ENCODE data around the gene MCL1. TPM values are rescaled to one million over a fixed set of nuclear protein-coding genes. Genes with fewer than 3 reads are reported as not detected.

Gene MCL1
- polyA plus RNA-seq, 6 donors from 2014 or later = 44.8 to 110 (median 95.1) TPM

DNA sequence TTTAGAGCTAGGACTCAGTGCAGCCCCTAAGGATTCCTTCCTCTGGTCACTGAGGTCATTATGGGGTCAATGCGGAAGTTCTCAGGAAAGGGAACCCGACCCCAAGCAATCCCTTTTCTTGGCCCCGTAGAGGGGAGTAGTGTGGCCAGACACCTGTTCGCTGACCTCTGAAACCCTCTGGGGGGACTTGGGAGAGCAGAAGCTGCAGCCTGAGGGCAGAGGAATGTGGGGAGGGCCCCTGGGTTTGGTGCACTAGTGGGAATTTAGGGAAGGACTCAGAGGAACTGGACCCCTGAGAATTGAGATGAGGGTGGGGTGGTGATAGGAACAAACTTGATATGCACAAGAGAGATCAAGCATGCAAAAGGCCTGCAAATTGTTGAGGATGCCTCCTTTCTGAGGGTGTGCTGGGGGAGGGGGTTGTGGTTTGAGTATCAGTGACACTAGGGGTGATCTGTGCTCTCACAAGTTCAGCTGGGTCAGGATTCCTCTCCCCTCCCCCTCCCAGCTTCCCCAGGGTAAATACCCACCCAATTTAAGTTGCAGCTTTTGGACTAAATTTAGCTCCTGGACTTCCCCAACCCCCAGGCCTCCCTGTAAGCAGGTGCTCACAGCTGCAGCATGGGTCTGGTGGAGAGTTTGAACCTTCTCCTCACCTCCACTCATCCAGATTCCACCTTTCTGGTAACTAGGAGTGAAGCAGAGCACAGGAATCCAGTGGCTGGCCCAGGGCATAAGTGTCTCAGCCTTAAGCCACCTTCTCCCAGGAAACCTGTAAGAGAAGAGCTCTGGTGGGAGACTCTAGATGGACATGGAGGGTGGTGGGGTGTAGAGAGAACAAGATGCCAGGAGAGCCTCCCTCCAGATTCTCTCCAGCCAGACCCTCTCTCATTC lies 16.7 kb downstream of the MCL1 start:
- peak; percentile 95 for DNase-seq
- no peaks in the 10 kb centered on the region for H3K27me3 Mint-ChIP-seq
- H3K36me3 Mint-ChIP-seq = no peaks in the 10 kb centered on the region
- peak; percentile 61 to 62 for ATAC-seq (ENCODE audit: low read depth in 2 of 2)
- H3K9me3 Mint-ChIP-seq = no peaks in the 10 kb centered on the region
- peak overlapping the region; percentile 99 to 100 (median 100) for H3K27ac Mint-ChIP-seq
- H3K4me1 Mint-ChIP-seq = peaks cover 48 to 73% (median 69%) of the 10 kb centered on the region in 3 donors
- H3K4me3 Mint-ChIP-seq = peak overlapping the region; percentile 87 to 100 (median 95)

DNA sequence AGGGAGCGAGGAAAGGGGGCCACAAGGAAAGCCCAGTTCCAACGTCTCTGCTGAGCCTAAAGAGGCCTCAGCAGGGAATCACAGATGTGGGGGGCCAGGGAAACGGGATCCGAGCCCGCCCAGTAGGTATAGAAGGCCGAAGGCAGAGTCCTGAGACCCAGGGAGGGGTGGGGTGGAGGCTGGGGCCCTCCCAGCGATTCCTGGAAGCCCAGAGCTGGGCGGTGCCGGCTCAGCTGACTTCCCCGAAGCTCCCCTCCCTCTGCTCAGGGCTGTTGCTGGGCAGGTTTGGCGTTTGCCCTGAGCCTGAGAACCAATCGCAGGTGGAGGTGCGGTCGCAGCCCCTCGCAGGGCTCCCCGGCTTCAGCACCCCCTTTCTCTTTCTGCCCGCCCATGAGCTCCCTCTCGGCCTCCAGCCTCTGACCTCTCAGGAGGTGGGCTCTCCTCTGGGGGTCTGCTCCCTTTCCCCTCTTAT lies 17.4 kb downstream of the MCL1 start:
- Mint-ChIP-seq H3K27me3 (no peaks in the 10 kb centered on the region), H3K4me3 (peak overlapping the region; percentile 87 to 100 (median 95)), H3K36me3 (no peaks in the 10 kb centered on the region), H3K4me1 (peaks cover 41 to 66% (median 62%) of the 10 kb centered on the region in 3 donors), H3K9me3 (no peaks in the 10 kb centered on the region), H3K27ac (peak overlapping the region; percentile 99 to 100 (median 100))
- DNase-seq (peak; percentile 85), ATAC-seq (ENCODE audit: low read depth in 2 of 2) (peak; percentile 57 to 58)

DNA sequence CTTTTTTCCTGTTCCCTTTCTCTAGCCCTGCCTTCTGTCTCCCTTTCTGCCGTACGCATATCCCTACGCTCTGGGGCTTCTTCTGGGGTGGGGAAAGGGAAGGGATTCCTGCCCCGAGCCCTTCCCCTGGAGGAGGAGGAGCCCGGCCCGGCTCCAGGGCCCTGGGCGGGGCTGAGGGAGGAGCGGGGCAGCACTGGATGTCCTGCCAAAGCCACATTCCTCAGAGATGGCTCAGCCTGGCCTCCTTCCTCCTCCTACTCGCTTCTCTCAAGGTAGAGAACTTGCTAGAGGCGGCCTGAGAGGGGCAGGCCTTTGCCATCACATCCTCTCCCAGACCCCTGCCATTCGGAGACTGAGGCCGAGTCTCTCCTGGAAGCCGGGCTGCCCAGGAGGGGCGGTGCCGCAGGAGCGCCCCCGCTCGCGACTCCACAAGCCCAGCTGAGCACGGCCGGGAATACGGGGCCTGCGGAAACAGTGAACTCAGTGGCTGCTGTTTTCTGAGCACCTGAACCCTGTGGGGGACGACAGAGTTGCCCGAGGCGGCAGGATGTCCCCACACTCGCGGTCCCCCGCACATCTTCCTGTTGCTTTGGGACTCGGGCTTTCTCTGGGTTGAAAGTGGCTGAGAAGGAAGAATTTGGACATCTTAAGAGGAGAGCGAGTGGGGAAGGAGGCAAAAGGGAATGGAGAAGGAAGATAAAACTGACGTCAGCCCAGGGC lies 18.0 kb downstream of the MCL1 start:
- ATAC-seq (ENCODE audit: low read depth in 2 of 2) = peak; percentile 26 to 27
- Mint-ChIP-seq H3K36me3 (no peaks in the 10 kb centered on the region), H3K4me3 (peak overlapping the region; percentile 87 to 100 (median 95))

DNA sequence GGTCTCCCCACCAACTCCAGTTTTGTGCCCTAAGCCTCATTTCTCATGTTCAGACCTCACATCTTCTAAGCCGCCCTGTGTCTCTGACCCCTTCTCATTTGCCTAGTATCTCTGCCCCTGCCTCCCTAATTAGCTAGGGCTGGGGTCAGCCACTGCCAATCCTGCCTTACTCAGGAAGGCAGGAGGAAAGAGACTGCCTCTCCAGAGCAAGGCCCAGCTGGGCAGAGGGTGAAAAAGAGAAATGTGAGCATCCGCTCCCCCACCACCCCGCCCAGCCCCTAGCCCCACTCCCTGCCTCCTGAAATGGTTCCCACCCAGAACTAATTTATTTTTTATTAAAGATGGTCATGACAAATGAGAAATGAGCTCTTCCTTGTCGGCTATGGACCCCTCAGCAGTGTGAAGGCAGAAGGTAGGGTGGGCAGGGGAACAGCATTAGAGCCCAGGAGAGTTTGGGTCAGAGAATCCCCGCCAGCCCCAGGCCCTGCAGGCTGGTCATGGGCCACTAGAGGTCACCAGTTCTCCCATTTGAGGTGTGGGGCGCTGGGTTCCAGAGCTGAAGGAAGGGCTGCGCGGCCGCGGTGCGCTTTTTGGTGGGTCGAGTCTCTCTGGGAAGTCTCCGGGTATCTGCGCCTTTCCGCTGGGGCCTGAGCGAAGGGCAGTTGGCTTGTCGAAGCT lies 18.7 kb downstream of the MCL1 start:
- Mint-ChIP-seq H3K9me3 (no peaks in the 10 kb centered on the region), H3K27ac (peak overlapping the region; percentile 98 to 100 (median 100)), H3K4me1 (peaks cover 41 to 53% (median 50%) of the 10 kb centered on the region in 3 donors), H3K36me3 (no peaks in the 10 kb centered on the region), H3K27me3 (no peaks in the 10 kb centered on the region), H3K4me3 (peak overlapping the region; percentile 87 to 100 (median 95))
- DNase-seq (peak; percentile 82), ATAC-seq (ENCODE audit: low read depth in 2 of 2) (peak; percentile 24 to 29)

More for the DNA sequence above, 18.0 kb downstream of the MCL1 start:
- Mint-ChIP-seq H3K27me3 (no peaks in the 10 kb centered on the region), H3K4me1 (peaks cover 41 to 60% (median 57%) of the 10 kb centered on the region in 3 donors), H3K9me3 (no peaks in the 10 kb centered on the region), H3K27ac (peak overlapping the region; percentile 98 to 100 (median 100))
- peak; percentile 75 for DNase-seq

GRCh38 chr1:150560011-150560438 lies 19.4 kb downstream of the MCL1 start:
- peak overlapping the region; percentile 35 to 100 (median 94) for H3K4me3 Mint-ChIP-seq
- DNase-seq = peak; percentile 76
- peaks cover 44 to 48% (median 47%) of the 10 kb centered on the region in 3 donors for H3K4me1 Mint-ChIP-seq
- ATAC-seq (ENCODE audit: low read depth in 2 of 2) = no peak
- no peaks in the 10 kb centered on the region for H3K27me3 Mint-ChIP-seq
- no peaks in the 10 kb centered on the region for H3K9me3 Mint-ChIP-seq
- peak overlapping the region in 3 of 6 donors; percentile 38 to 99 (median 92) for H3K27ac Mint-ChIP-seq
- H3K36me3 Mint-ChIP-seq = no peaks in the 10 kb centered on the region

DNA sequence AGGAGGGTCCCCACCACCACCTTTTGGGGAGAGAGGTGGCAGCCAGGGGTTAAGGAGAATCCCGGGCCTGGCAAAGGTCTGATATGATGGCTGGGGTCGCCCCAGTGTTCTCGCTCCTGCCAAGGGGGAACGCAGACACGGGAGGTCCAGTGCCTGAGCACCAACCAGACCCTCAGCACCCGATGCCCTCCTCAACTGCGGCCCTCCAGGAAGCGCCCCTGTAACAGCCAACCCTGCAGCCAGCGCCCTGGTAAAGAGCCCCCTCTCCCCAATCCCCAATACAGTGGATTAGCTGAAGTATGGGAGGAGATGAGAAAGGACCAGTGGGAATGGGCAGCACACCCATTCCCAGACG lies 19.8 kb downstream of the MCL1 start:
- H3K9me3 Mint-ChIP-seq = no peaks in the 10 kb centered on the region
- H3K27ac Mint-ChIP-seq = peak overlapping the region in 2 of 6 donors; percentile 92 to 99
- no peaks in the 10 kb centered on the region for H3K27me3 Mint-ChIP-seq
- peak overlapping the region in 2 of 8 donors; percentile 87 to 94 for H3K4me3 Mint-ChIP-seq
- no peak for ATAC-seq (ENCODE audit: low read depth in 2 of 2)
- H3K36me3 Mint-ChIP-seq = no peaks in the 10 kb centered on the region
- no peak for DNase-seq
- H3K4me1 Mint-ChIP-seq = peaks cover 40 to 44% (median 43%) of the 10 kb centered on the region in 3 donors

GRCh38 chr1:150558761-150559655 lies 20.4 kb downstream of the MCL1 start:
- no peak overlapping the region for H3K4me3 Mint-ChIP-seq
- H3K9me3 Mint-ChIP-seq = no peaks in the 10 kb centered on the region
- DNase-seq (no peak), ATAC-seq (ENCODE audit: low read depth in 2 of 2) (no peak)
- no peaks in the 10 kb centered on the region for H3K36me3 Mint-ChIP-seq
- H3K4me1 Mint-ChIP-seq = peaks cover 37 to 41% (median 37%) of the 10 kb centered on the region in 3 donors
- H3K27ac Mint-ChIP-seq = peak overlapping the region in 1 of 6 donors; percentile 60
- H3K27me3 Mint-ChIP-seq = no peaks in the 10 kb centered on the region

DNA sequence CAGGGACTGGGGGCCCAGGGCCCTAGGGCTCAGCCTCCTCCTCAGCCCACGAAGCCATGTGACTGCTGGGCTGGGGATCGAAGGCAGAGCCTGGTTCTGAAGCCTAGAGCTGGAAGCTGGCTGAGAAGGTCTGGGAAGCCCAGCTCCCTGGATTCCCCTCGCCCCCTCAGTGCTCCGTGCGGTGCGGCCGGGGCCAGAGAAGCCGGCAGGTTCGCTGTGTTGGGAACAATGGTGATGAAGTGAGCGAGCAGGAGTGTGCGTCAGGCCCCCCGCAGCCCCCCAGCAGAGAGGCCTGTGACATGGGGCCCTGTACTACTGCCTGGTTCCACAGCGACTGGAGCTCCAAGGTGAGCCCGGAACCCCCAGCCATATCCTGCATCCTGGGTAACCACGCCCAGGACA lies 21.1 kb downstream of the MCL1 start:
- ATAC-seq (ENCODE audit: low read depth in 2 of 2) = no peak
- Mint-ChIP-seq H3K9me3 (no peaks in the 10 kb centered on the region), H3K27me3 (no peaks in the 10 kb centered on the region), H3K36me3 (no peaks in the 10 kb centered on the region), H3K27ac (no peak overlapping the region), H3K4me3 (peak overlapping the region in 1 of 8 donors; percentile 27), H3K4me1 (peaks cover 30 to 34% (median 30%) of the 10 kb centered on the region in 3 donors)
- DNase-seq = no peak

GRCh38 chr1:150557813-150558212 lies 21.6 kb downstream of the MCL1 start:
- DNase-seq (no peak), ATAC-seq (ENCODE audit: low read depth in 2 of 2) (no peak)
- H3K9me3 Mint-ChIP-seq = no peaks in the 10 kb centered on the region
- peaks cover 25 to 32% (median 28%) of the 10 kb centered on the region in 3 donors for H3K4me1 Mint-ChIP-seq
- H3K4me3 Mint-ChIP-seq = no peak overlapping the region
- H3K27me3 Mint-ChIP-seq = no peaks in the 10 kb centered on the region
- peak overlapping the region in 1 of 6 donors; percentile 90 for H3K27ac Mint-ChIP-seq
- H3K36me3 Mint-ChIP-seq = no peaks in the 10 kb centered on the region

- Mint-ChIP-seq H3K36me3 (no peaks in the 10 kb centered on the region), H3K27ac (no peak overlapping the region), H3K27me3 (no peaks in the 10 kb centered on the region), H3K4me1 (peaks cover 24 to 32% (median 30%) of the 10 kb centered on the region in 3 donors), H3K9me3 (no peaks in the 10 kb centered on the region), H3K4me3 (no peak overlapping the region)
- DNase-seq (no peak), ATAC-seq (ENCODE audit: low read depth in 2 of 2) (no peak)
Measured at GRCh38 chr1:150557065-150557600, 22.3 kb downstream of the MCL1 start.

GRCh38 chr1:150555971-150556865 lies 23.2 kb downstream of the MCL1 start:
- peaks cover 0 to 2% (median under 1%) of the 10 kb centered on the region in 3 donors for H3K27me3 Mint-ChIP-seq
- no peaks in the 10 kb centered on the region for H3K36me3 Mint-ChIP-seq
- peaks cover 31 to 33% (median 31%) of the 10 kb centered on the region in 3 donors for H3K4me1 Mint-ChIP-seq
- no peak overlapping the region for H3K27ac Mint-ChIP-seq
- no peak for ATAC-seq (ENCODE audit: low read depth in 2 of 2)
- H3K9me3 Mint-ChIP-seq = no peaks in the 10 kb centered on the region
- no peak for DNase-seq
- H3K4me3 Mint-ChIP-seq = peak overlapping the region in 1 of 8 donors; percentile 12

Measured in naive B cell (primary cell).